Measurements from ENCODE around the gene ATXN7L1.

The ATXN7L1 gene

DNA sequence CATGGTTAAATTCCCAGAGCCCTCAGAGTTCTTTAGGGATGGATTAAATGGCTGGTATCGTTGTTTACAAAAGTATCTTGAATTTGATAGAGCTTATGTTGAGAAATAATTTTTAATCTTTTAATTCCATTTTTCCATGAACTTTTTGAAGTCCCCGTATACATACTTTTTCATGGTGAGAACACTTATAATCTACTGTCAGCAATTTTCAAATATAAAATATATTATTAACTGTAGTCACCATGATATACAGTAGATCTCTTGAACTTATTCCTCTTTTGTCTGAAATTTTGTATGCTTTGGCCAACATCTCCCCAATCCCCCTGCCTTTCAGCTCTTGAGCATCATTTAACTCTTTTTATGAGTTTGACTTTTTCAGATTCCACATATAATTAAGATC lies 304.5 kb downstream of the ATXN7L1 start (continued):
- TF ChIP-seq, protein P1, sequence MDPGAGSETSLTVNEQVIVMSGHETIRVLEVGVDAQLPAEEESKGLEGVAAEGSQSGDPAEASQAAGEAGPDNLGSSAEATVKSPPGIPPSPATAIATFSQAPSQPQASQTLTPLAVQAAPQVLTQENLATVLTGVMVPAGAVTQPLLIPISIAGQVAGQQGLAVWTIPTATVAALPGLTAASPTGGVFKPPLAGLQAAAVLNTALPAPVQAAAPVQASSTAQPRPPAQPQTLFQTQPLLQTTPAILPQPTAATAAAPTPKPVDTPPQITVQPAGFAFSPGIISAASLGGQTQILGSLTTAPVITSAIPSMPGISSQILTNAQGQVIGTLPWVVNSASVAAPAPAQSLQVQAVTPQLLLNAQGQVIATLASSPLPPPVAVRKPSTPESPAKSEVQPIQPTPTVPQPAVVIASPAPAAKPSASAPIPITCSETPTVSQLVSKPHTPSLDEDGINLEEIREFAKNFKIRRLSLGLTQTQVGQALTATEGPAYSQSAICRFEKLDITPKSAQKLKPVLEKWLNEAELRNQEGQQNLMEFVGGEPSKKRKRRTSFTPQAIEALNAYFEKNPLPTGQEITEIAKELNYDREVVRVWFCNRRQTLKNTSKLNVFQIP (CRISPR knock-in tag; IDR thresholded peaks at IDR 0.05; ENCODE audit: borderline replicate concordance, low read depth) = no peak
- TF ChIP-seq RARB (CRISPR knock-in tag; IDR thresholded peaks at IDR 0.05) (no peak), TOX (CRISPR knock-in tag; IDR thresholded peaks at IDR 0.05; ENCODE audit: borderline replicate concordance) (no peak), TCF4 (CRISPR knock-in tag; IDR thresholded peaks at IDR 0.05; ENCODE audit: borderline replicate concordance) (no peak), ARNTL (CRISPR knock-in tag; IDR thresholded peaks at IDR 0.05; ENCODE audit: borderline replicate concordance, low read depth) (no peak), ZNF8 (CRISPR knock-in tag; IDR thresholded peaks at IDR 0.05) (no peak), PPARA (CRISPR knock-in tag; IDR thresholded peaks at IDR 0.05; ENCODE audit: borderline replicate concordance) (no peak), ESRRG (CRISPR knock-in tag; IDR thresholded peaks at IDR 0.05) (no peak), ZFP30 (CRISPR knock-in tag; IDR thresholded peaks at IDR 0.05) (no peak), ZFP3 (CRISPR knock-in tag; IDR thresholded peaks at IDR 0.05) (no peak), GLIS3 (CRISPR knock-in tag; IDR thresholded peaks at IDR 0.05) (no peak)

DNA sequence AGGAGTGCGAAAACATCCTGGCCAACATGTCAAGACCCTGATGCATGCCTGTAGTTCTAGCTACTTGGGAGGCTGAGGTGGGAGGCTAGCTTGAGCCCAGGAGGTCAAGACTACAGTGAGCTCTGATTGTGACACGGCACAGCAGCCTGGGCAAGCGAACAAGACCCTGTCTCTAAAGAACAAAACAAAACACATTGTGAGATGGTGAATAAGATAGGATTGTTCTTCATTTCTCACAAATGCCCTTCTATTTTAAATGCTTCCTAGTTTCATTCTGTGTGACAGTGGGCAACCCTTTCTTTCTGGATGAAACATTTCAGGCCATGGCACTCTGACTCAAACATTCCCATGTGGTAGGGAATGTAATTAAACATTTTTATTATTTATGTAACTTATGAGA lies 308.6 kb downstream of the ATXN7L1 start:
- no peak for ATAC-seq
- TF ChIP-seq OSR1 (CRISPR knock-in tag; IDR thresholded peaks at IDR 0.05) = no peak
- no peak for TF ChIP-seq BACH2 (CRISPR knock-in tag; IDR thresholded peaks at IDR 0.05; ENCODE audit: borderline replicate concordance)
- TF ChIP-seq, protein P2, sequence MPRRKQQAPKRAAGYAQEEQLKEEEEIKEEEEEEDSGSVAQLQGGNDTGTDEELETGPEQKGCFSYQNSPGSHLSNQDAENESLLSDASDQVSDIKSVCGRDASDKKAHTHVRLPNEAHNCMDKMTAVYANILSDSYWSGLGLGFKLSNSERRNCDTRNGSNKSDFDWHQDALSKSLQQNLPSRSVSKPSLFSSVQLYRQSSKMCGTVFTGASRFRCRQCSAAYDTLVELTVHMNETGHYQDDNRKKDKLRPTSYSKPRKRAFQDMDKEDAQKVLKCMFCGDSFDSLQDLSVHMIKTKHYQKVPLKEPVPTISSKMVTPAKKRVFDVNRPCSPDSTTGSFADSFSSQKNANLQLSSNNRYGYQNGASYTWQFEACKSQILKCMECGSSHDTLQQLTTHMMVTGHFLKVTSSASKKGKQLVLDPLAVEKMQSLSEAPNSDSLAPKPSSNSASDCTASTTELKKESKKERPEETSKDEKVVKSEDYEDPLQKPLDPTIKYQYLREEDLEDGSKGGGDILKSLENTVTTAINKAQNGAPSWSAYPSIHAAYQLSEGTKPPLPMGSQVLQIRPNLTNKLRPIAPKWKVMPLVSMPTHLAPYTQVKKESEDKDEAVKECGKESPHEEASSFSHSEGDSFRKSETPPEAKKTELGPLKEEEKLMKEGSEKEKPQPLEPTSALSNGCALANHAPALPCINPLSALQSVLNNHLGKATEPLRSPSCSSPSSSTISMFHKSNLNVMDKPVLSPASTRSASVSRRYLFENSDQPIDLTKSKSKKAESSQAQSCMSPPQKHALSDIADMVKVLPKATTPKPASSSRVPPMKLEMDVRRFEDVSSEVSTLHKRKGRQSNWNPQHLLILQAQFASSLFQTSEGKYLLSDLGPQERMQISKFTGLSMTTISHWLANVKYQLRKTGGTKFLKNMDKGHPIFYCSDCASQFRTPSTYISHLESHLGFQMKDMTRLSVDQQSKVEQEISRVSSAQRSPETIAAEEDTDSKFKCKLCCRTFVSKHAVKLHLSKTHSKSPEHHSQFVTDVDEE (CRISPR knock-in tag; IDR thresholded peaks at IDR 0.05) = no peak
- no peak for TF ChIP-seq ZFP30 (CRISPR knock-in tag; IDR thresholded peaks at IDR 0.05)
- no peak for TF ChIP-seq TCF4 (CRISPR knock-in tag; IDR thresholded peaks at IDR 0.05; ENCODE audit: borderline replicate concordance)
- TF ChIP-seq ZNF8 (CRISPR knock-in tag; IDR thresholded peaks at IDR 0.05) = no peak
- no peak for TF ChIP-seq PPARA (CRISPR knock-in tag; IDR thresholded peaks at IDR 0.05; ENCODE audit: borderline replicate concordance)
- TF ChIP-seq ZNF565 (CRISPR knock-in tag; conservative IDR thresholded peaks at IDR 0.05; ENCODE audit: low read depth) = no peak
- no peak for TF ChIP-seq GLIS3 (CRISPR knock-in tag; IDR thresholded peaks at IDR 0.05)
- TF ChIP-seq, protein P3, sequence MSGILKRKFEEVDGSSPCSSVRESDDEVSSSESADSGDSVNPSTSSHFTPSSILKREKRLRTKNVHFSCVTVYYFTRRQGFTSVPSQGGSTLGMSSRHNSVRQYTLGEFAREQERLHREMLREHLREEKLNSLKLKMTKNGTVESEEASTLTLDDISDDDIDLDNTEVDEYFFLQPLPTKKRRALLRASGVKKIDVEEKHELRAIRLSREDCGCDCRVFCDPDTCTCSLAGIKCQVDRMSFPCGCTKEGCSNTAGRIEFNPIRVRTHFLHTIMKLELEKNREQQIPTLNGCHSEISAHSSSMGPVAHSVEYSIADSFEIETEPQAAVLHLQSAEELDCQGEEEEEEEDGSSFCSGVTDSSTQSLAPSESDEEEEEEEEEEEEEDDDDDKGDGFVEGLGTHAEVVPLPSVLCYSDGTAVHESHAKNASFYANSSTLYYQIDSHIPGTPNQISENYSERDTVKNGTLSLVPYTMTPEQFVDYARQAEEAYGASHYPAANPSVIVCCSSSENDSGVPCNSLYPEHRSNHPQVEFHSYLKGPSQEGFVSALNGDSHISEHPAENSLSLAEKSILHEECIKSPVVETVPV (CRISPR knock-in tag; IDR thresholded peaks at IDR 0.05) = no peak

DNA sequence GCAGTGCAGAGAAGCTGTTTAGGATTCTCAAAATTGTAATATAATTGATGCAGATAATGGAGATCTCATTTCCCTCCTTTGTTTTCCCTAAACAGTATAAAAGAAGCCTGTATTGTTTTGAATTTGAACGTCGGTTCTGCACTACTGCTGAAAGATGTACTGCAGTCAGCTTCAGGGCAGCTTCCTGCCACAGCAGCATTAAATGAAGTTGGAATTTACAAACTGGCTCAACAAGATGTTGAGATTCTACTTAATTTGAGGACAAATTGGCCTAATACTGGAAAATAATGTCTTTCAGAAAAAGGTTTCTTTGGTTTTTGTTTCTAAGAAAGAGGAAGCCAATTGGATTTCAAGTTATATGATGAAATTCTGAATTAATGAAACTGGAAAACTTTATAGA lies 309.4 kb downstream of the ATXN7L1 start:
- ATAC-seq = no peak
- TF ChIP-seq ZNF565 (CRISPR knock-in tag; conservative IDR thresholded peaks at IDR 0.05; ENCODE audit: low read depth) (no peak), SNAI2 (CRISPR knock-in tag; IDR thresholded peaks at IDR 0.05) (no peak), OSR1 (CRISPR knock-in tag; IDR thresholded peaks at IDR 0.05) (no peak), TOX (CRISPR knock-in tag; IDR thresholded peaks at IDR 0.05; ENCODE audit: borderline replicate concordance) (no peak), GLIS3 (CRISPR knock-in tag; IDR thresholded peaks at IDR 0.05) (no peak), ISL1 (CRISPR knock-in tag; IDR thresholded peaks at IDR 0.05) (no peak), ESRRG (CRISPR knock-in tag; IDR thresholded peaks at IDR 0.05) (no peak), ZNF70 (CRISPR knock-in tag; IDR thresholded peaks at IDR 0.05) (no peak), ZFP30 (CRISPR knock-in tag; IDR thresholded peaks at IDR 0.05) (no peak), ZFP3 (CRISPR knock-in tag; IDR thresholded peaks at IDR 0.05) (no peak), ARNTL (CRISPR knock-in tag; IDR thresholded peaks at IDR 0.05; ENCODE audit: borderline replicate concordance, low read depth) (no peak), CSDC2 (CRISPR knock-in tag; IDR thresholded peaks at IDR 0.05) (no peak), ZNF8 (CRISPR knock-in tag; IDR thresholded peaks at IDR 0.05) (no peak), TCF4 (CRISPR knock-in tag; IDR thresholded peaks at IDR 0.05; ENCODE audit: borderline replicate concordance) (no peak), BACH2 (CRISPR knock-in tag; IDR thresholded peaks at IDR 0.05; ENCODE audit: borderline replicate concordance) (no peak), PPARA (CRISPR knock-in tag; IDR thresholded peaks at IDR 0.05; ENCODE audit: borderline replicate concordance) (no peak), RARB (CRISPR knock-in tag; IDR thresholded peaks at IDR 0.05) (no peak)
- TF ChIP-seq, protein P4, sequence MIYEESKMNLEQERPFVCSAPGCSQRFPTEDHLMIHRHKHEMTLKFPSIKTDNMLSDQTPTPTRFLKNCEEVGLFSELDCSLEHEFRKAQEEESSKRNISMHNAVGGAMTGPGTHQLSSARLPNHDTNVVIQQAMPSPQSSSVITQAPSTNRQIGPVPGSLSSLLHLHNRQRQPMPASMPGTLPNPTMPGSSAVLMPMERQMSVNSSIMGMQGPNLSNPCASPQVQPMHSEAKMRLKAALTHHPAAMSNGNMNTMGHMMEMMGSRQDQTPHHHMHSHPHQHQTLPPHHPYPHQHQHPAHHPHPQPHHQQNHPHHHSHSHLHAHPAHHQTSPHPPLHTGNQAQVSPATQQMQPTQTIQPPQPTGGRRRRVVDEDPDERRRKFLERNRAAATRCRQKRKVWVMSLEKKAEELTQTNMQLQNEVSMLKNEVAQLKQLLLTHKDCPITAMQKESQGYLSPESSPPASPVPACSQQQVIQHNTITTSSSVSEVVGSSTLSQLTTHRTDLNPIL (CRISPR knock-in tag; IDR thresholded peaks at IDR 0.05; ENCODE audit: low read depth) = no peak
- TF ChIP-seq, protein P1 (CRISPR knock-in tag; IDR thresholded peaks at IDR 0.05; ENCODE audit: borderline replicate concordance, low read depth) = no peak
- TF ChIP-seq, protein P3 (CRISPR knock-in tag; IDR thresholded peaks at IDR 0.05) = no peak
